GM21515 (cell line): ENCODE results near the gene SLC1A5.

Experiments
- ATAC-seq: cut with Tn5 transposase; IDR thresholded peaks from one replicate; pipeline ENCODE4 v1.9.1; 2021; ENCODE audit not compliant: unreplicated experiment

The SLC1A5 gene

GRCh38 chr19:46726551-46726950 lies 61.8 kb downstream of the SLC1A5 start:
- ATAC-seq = no peak

- ATAC-seq = no peak
These were observed 62.5 kb downstream of the SLC1A5 start for GRCh38 chr19:46725859-46726393.

GRCh38 chr19:46725036-46725820 lies 63.2 kb downstream of the SLC1A5 start:
- no peak for ATAC-seq
